Peyer's patch (tissue), 4 donors: ENCODE data around the gene GTF3C1.

Source experiments
- CTCF ChIP-seq, 6 experiments: fragments of 450-650 bp in 4 of 6; fragments of 200-600 bp in 2 of 6; sonication (generic) in 1 of 6; IDR thresholded peaks; one replicate each; pipeline ENCODE4 v1.5.1; 2017 to 2019; ENCODE audit warnings: antibody characterized with exemption in 6 of 6, mild to moderate bottlenecking in 3 of 6, moderate library complexity in 1 of 6
- POLR2A ChIP-seq, 2 donors: fragments of 450-650 bp; IDR thresholded peaks; one replicate each; pipeline ENCODE4 v1.5.1; 2017; ENCODE audit warnings: antibody characterized with exemption in 2 of 2, mild to moderate bottlenecking in 2 of 2, moderate library complexity in 2 of 2

- TF ChIP-seq CTCF (IDR thresholded peaks at IDR 0.05) (no peak), POLR2A (IDR thresholded peaks at IDR 0.05) (no peak)
Measured at GRCh38 chr16:27462200-27462845, 87.4 kb downstream of the GTF3C1 start.
